T-cell (primary cell): Measurements from ENCODE around the gene TOP1. TPM values are rescaled to one million over a fixed set of nuclear protein-coding genes. Genes with fewer than 3 reads are reported as not detected.

ENCODE experiments used
- ATAC-seq, 4 experiments: fragments of 200-7000 bp in 3 of 4; fragments of 150-1000 bp in 1 of 4; cut with Tn5 transposase; replicated peaks in 1 of 4; 1 replicate in 3 of 4; 2 replicates in 1 of 4; pipeline ENCODE4 v1.10.0; 2021; ENCODE audit warnings: moderate library complexity in 3 of 4, mild to moderate bottlenecking in 2 of 4, moderate number of reproducible peaks in 1 of 4
- CTCF ChIA-PET, 2 donors: fragments of 300-600 bp; sonication (Branson Sonifier 250); formaldehyde crosslinking; loops; one replicate each; lab custom pipeline; 2022; ENCODE audit warnings: antibody characterized with exemption in 2 of 2; lab: Charles Lee
- POLR2A ChIA-PET, 2 donors: fragments of 300-600 bp; sonication (Branson Sonifier 250); formaldehyde crosslinking; loops; one replicate each; lab custom pipeline; 2022; ENCODE audit warnings: antibody characterized with exemption in 2 of 2; lab: Charles Lee
- DNase-seq, 35 experiments: peaks; one replicate each; pipeline versions ENCODE4 v3.0.0 to v3.0.0-alpha.2; 2013 to 2023
- H3K27ac ChIP-seq: one replicate; pipeline ENCODE4 v1.5.1; 2013; ENCODE audit warnings: low read length
- H3K27me3 ChIP-seq, 2 experiments: replicated peaks in 1 of 2; 1 replicate in 1 of 2; 2 replicates in 1 of 2; pipeline versions ENCODE4 v1.6.1 to v1.7.0; 2013; ENCODE audit warnings: low read length in 1 of 2, mixed read lengths in 1 of 2; ENCODE audit not compliant: control insufficient read depth in 2 of 2, insufficient read depth in 2 of 2; ENCODE audit errors: extremely low read depth in 1 of 2
- H3K36me3 ChIP-seq, 2 donors: 1 replicate in 1 of 2; 2 replicates in 1 of 2; pipeline versions ENCODE4 v1.6.1 to v1.7.0; 2013; ENCODE audit warnings: low read length in 1 of 2; ENCODE audit not compliant: control insufficient read depth in 2 of 2, insufficient read depth in 1 of 2; ENCODE audit errors: extremely low read depth in 1 of 2
- H3K4me1 ChIP-seq, 2 experiments: 1 replicate in 1 of 2; 2 replicates in 1 of 2; pipeline versions ENCODE4 v1.6.1 to v1.7.0; 2013; ENCODE audit warnings: low read length in 2 of 2, mixed read lengths in 1 of 2; ENCODE audit not compliant: insufficient read depth in 2 of 2, control insufficient read depth in 1 of 2; ENCODE audit errors: extremely low read depth in 1 of 2
- H3K4me3 ChIP-seq, 2 donors: 1 replicate in 1 of 2; 2 replicates in 1 of 2; pipeline versions ENCODE4 v1.5.1 to v1.7.0; 2013; ENCODE audit warnings: mild to moderate bottlenecking in 2 of 2, low read length in 1 of 2, moderate library complexity in 1 of 2; ENCODE audit not compliant: control insufficient read depth in 1 of 2; ENCODE audit errors: extremely low read depth in 1 of 2
- H3K9me3 ChIP-seq: 2 replicates; pipeline ENCODE4 v1.7.0; 2013
- H3K27ac Mint-ChIP-seq, 2 donors: one replicate each; pipeline ENCODE4 v1.8.0; 2020 to 2021; ENCODE audit warnings: mild to moderate bottlenecking in 2 of 2, mixed read lengths in 2 of 2
- H3K27me3 Mint-ChIP-seq, 2 donors: one replicate each; pipeline ENCODE4 v1.8.0; 2021 to 2022; ENCODE audit warnings: mixed read lengths in 2 of 2
- H3K36me3 Mint-ChIP-seq: one replicate; pipeline ENCODE4 v1.8.0; 2021; ENCODE audit warnings: mixed read lengths
- H3K4me1 Mint-ChIP-seq, 3 donors: one replicate each; pipeline ENCODE4 v1.8.0; 2020 to 2022; ENCODE audit warnings: mixed read lengths in 3 of 3, mild to moderate bottlenecking in 1 of 3
- H3K4me3 Mint-ChIP-seq, 3 donors: one replicate each; pipeline ENCODE4 v1.8.0; 2020 to 2022; ENCODE audit warnings: mild to moderate bottlenecking in 3 of 3, mixed read lengths in 3 of 3, moderate library complexity in 3 of 3
- H3K9me3 Mint-ChIP-seq, 3 donors: one replicate each; pipeline ENCODE4 v1.8.0; 2020 to 2022; ENCODE audit warnings: mixed read lengths in 3 of 3
- WGBS: methylation state at CpG from one replicate; pipeline ENCODE4 v1.1.5; 2013; ENCODE audit warnings: missing lambda C conversion rate; ENCODE audit not compliant: insufficient coverage; 5-methylcytosine and 5-hydroxymethylcytosine counted together
- total RNA-seq, 35 experiments: library from RNA in 6 of 35; stranded (reverse) in 6 of 35; fragments of 120-200 nt in 1 of 35; gene quantifications; one replicate each; pipeline versions ENCODE4 v1.2.1 to v1.2.4 and lab custom pipeline; 2013 to 2026

TOP1 gene
- total RNA-seq, 5 donors from 2014 or later (not counting 1 experiment from before 2014, with no cell fraction given), result 30.2 to 41.2 (median 38.1) TPM

DNA sequence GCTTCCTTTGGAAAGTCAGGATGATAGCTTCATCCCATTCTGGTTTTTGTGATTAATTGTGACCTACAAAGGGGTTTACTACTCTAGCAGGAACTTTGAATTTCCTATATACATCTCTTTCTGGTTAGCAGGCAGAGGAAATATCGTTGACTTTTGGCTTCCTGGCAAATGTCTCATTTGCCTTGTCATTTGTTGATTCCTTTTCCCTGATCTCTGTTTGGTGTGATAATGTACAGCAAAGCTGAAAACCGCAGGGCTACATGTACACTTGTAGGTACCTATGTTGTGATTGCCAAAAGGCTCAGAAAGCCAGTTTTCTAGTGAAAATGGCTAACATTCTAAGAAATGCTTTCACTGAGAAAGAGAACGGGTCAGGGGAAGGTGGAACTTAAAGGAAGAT, 44.3 kb downstream of the TOP1 start:
- peak in 2 of 4 experiments; percentile 15 to 26 for ATAC-seq
- peaks cover 85 to 93% (median 90%) of the 10 kb centered on the region in 3 donors for H3K4me1 Mint-ChIP-seq
- H3K27me3 Mint-ChIP-seq, result no peaks in the 10 kb centered on the region
- H3K4me3 Mint-ChIP-seq, result peak overlapping the region in 2 of 3 donors; percentile 1 to 40
- H3K27ac ChIP-seq, result no peak overlapping the region
- no peaks in the 10 kb centered on the region for H3K27me3 ChIP-seq
- peaks cover 39% of the 10 kb centered on the region for H3K36me3 Mint-ChIP-seq
- POLR2A ChIA-PET, result interaction anchor here (0.7 to 1.6 kb wide), 2 partner anchors 15 to 41 kb away, joined by 6 to 7 read pairs; no protein-coding TSS in a partner anchor
- no peaks in the 10 kb centered on the region for H3K9me3 Mint-ChIP-seq
- 14% methylated on average over 2 of the region's 3 CpGs for WGBS
- no peaks in the 10 kb centered on the region for H3K9me3 ChIP-seq
- CTCF ChIA-PET, result interaction anchor here (0.6 to 1.6 kb wide), 5 partner anchors 25 to 238 kb away, joined by 3 to 5 read pairs (median 5); no protein-coding TSS in a partner anchor
- DNase-seq, result no peak
- peaks cover 13 to 33% of the 10 kb centered on the region in 2 experiments for H3K4me1 ChIP-seq
- peak overlapping the region; percentile 59 to 68 for H3K27ac Mint-ChIP-seq
- H3K4me3 ChIP-seq, result no peak overlapping the region
- peaks cover 0 to 17% of the 10 kb centered on the region in 2 donors for H3K36me3 ChIP-seq

DNA sequence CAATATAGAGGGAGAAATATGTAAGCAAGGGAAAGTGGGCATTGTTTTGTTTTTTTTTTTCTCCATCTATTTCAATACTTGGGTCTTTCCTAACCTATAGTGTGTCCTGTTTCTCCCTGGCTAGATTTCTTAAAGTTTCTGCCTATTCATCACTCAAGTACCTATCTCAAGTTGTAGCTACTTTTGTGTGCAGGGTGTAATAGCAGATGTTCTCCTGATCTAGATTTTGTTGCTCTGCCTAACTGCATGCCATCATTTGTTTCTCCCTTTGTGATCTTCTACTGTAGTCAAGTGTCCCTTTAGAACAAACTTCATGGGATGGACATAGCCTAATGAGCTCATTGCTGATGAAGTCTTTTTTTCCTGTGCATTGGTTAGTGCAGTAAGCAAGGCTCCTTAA, 45.8 kb downstream of the TOP1 start:
- Histone ChIP-seq H3K27ac (no peak overlapping the region), H3K36me3 (peaks cover 0 to 24% of the 10 kb centered on the region in 2 donors), H3K4me1 (peaks cover 13 to 35% of the 10 kb centered on the region in 2 experiments), H3K4me3 (no peak overlapping the region), H3K27me3 (no peaks in the 10 kb centered on the region), H3K9me3 (no peaks in the 10 kb centered on the region)
- Mint-ChIP-seq H3K4me3 (no peak overlapping the region), H3K9me3 (no peaks in the 10 kb centered on the region), H3K27me3 (no peaks in the 10 kb centered on the region), H3K27ac (peak overlapping the region; percentile 5 to 17), H3K36me3 (peaks cover 28% of the 10 kb centered on the region), H3K4me1 (peaks cover 88 to 91% (median 89%) of the 10 kb centered on the region in 3 donors)
- POLR2A ChIA-PET, result interaction anchor here in 1 of 2 donors (0.5 to 0.6 kb wide), 2 partner anchors 24 to 43 kb away, joined by 3 read pairs; no protein-coding TSS in a partner anchor
- CTCF ChIA-PET, result interaction anchor here in 1 of 2 donors (0.5 to 1.4 kb wide), 5 partner anchors 21 to 86 kb away, joined by 3 to 5 read pairs (median 3); no protein-coding TSS in a partner anchor
- ATAC-seq, result no peak
- DNase-seq, result no peak

GRCh38 chr20:41076776-41077175, 48.2 kb downstream of the TOP1 start:
- no peak overlapping the region for H3K4me3 ChIP-seq
- peaks cover 10 to 33% of the 10 kb centered on the region in 2 experiments for H3K4me1 ChIP-seq
- H3K36me3 ChIP-seq, result peaks cover 0 to 44% of the 10 kb centered on the region in 2 donors
- CTCF ChIA-PET, result interaction anchor here in 1 of 2 donors (1.0 to 1.4 kb wide), 4 partner anchors 10 to 85 kb away, joined by 3 to 5 read pairs (median 3); no protein-coding TSS in a partner anchor
- Mint-ChIP-seq H3K27me3 (no peaks in the 10 kb centered on the region), H3K36me3 (peaks cover 30% of the 10 kb centered on the region), H3K27ac (peak overlapping the region; percentile 66 to 89), H3K4me1 (peaks cover 71 to 81% (median 81%) of the 10 kb centered on the region in 3 donors), H3K4me3 (peak overlapping the region in 2 of 3 donors; percentile 31 to 41), H3K9me3 (no peaks in the 10 kb centered on the region)
- H3K9me3 ChIP-seq, result no peaks in the 10 kb centered on the region
- DNase-seq (no peak), ATAC-seq (peak; percentile 27 to 45 (median 36))
- no CpG with 5 or more reads among the region's 4 CpGs for WGBS
- no peaks in the 10 kb centered on the region for H3K27me3 ChIP-seq
- POLR2A ChIA-PET, result no interaction called here
- H3K27ac ChIP-seq, result no peak overlapping the region

DNA sequence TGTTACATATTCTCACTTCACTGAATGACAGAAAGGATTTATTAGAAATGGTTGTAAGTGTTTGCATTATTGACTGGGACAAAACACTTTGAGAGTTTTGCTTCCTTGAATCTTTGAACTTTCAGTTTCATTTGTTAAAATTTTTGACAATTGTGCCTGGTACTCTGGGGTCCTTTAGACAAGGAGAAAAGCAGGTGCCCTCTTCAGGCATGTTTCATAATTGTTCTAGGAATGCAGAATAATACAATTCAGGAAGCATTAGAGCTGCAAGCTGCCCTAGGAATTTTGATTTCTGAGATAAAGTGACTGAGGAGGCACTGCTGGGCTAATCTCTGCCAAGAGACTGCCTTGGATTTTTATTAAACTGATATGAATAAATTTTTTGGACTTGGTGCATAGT, 49.7 kb downstream of the TOP1 start:
- Histone ChIP-seq H3K27ac (no peak overlapping the region), H3K27me3 (no peaks in the 10 kb centered on the region), H3K4me1 (peaks cover 6 to 26% of the 10 kb centered on the region in 2 experiments), H3K9me3 (no peaks in the 10 kb centered on the region), H3K36me3 (peaks cover 0 to 52% of the 10 kb centered on the region in 2 donors), H3K4me3 (no peak overlapping the region)
- peak in 1 of 4 experiments; percentile 41 for ATAC-seq
- Mint-ChIP-seq H3K27me3 (no peaks in the 10 kb centered on the region), H3K9me3 (no peaks in the 10 kb centered on the region), H3K36me3 (peaks cover 39% of the 10 kb centered on the region), H3K4me3 (peak overlapping the region in 2 of 3 donors; percentile 0 to 41), H3K27ac (peak overlapping the region; percentile 68 to 73), H3K4me1 (peaks cover 58 to 69% (median 67%) of the 10 kb centered on the region in 3 donors)
- POLR2A ChIA-PET, result no interaction called here
- CTCF ChIA-PET, result no interaction called here
- peak in 1 of 35 experiments; percentile 32 for DNase-seq

- no peak overlapping the region for H3K4me3 ChIP-seq
- ATAC-seq (no peak), DNase-seq (no peak)
- no CpG with 5 or more reads among the region's 2 CpGs for WGBS
- H3K4me1 ChIP-seq, result peaks cover 6 to 23% of the 10 kb centered on the region in 2 experiments
- Mint-ChIP-seq H3K27me3 (no peaks in the 10 kb centered on the region), H3K4me3 (no peak overlapping the region), H3K9me3 (no peaks in the 10 kb centered on the region), H3K27ac (peak overlapping the region; percentile 68 to 73), H3K36me3 (peaks cover 46% of the 10 kb centered on the region), H3K4me1 (peaks cover 53 to 61% (median 60%) of the 10 kb centered on the region in 3 donors)
- no peaks in the 10 kb centered on the region for H3K27me3 ChIP-seq
- H3K27ac ChIP-seq, result no peak overlapping the region
- CTCF ChIA-PET, result interaction anchor here (0.7 to 2.0 kb wide), 4 partner anchors 13 to 88 kb away, joined by 3 to 6 read pairs (median 3); no protein-coding TSS in a partner anchor
- POLR2A ChIA-PET, result interaction anchor here in 1 of 2 donors (0.6 kb wide), 1 partner anchor 18 kb away, joined by 3 read pairs; no protein-coding TSS in a partner anchor
- H3K36me3 ChIP-seq, result peaks cover 0 to 57% of the 10 kb centered on the region in 2 donors
- H3K9me3 ChIP-seq, result no peaks in the 10 kb centered on the region
Measured at GRCh38 chr20:41079066-41079465, 50.4 kb downstream of the TOP1 start.

DNA sequence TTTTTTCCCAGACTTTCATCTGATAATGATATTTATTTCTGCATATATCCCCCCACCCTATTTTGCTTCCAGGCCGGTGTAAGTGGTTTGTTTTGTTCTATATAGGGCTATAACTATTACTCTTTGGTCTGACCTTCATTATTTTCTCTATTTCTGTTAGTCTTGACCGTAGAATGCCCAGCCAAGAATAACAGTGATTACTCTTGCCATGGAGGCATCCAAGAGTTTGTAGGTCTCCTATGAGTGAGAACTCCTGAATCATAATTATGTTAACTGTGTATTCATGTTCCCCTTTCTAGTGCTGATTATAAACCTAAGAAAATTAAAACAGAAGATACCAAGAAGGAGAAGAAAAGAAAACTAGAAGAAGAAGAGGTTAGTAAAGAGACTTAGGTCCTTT, 52.2 kb downstream of the TOP1 start:
- no peak for DNase-seq
- ATAC-seq, result no peak
- H3K4me3 ChIP-seq, result no peak overlapping the region
- peak overlapping the region; percentile 36 to 66 for H3K27ac Mint-ChIP-seq
- peaks cover 57% of the 10 kb centered on the region for H3K36me3 Mint-ChIP-seq
- H3K27me3 ChIP-seq, result no peaks in the 10 kb centered on the region
- H3K36me3 ChIP-seq, result peaks cover 0 to 66% of the 10 kb centered on the region in 2 donors
- H3K27ac ChIP-seq, result no peak overlapping the region
- ChIA-PET CTCF (interaction anchor here in 1 of 2 donors (0.7 to 2.0 kb wide), 2 partner anchors 64 to 90 kb away, joined by 3 to 6 read pairs; no protein-coding TSS in a partner anchor), POLR2A (interaction anchor here in 1 of 2 donors (0.6 kb wide), 1 partner anchor 14 kb away, joined by 3 read pairs; no protein-coding TSS in a partner anchor)
- H3K27me3 Mint-ChIP-seq, result no peaks in the 10 kb centered on the region
- WGBS, result no CpG with 5 or more reads among the region's 2 CpGs
- no peak overlapping the region for H3K4me3 Mint-ChIP-seq
- H3K4me1 Mint-ChIP-seq, result peaks cover 53 to 57% (median 54%) of the 10 kb centered on the region in 3 donors
- H3K9me3 ChIP-seq, result no peaks in the 10 kb centered on the region
- H3K4me1 ChIP-seq, result peaks cover 6 to 16% of the 10 kb centered on the region in 2 experiments
- no peaks in the 10 kb centered on the region for H3K9me3 Mint-ChIP-seq
